ENCODE data around the gene MYL7.

DNA sequence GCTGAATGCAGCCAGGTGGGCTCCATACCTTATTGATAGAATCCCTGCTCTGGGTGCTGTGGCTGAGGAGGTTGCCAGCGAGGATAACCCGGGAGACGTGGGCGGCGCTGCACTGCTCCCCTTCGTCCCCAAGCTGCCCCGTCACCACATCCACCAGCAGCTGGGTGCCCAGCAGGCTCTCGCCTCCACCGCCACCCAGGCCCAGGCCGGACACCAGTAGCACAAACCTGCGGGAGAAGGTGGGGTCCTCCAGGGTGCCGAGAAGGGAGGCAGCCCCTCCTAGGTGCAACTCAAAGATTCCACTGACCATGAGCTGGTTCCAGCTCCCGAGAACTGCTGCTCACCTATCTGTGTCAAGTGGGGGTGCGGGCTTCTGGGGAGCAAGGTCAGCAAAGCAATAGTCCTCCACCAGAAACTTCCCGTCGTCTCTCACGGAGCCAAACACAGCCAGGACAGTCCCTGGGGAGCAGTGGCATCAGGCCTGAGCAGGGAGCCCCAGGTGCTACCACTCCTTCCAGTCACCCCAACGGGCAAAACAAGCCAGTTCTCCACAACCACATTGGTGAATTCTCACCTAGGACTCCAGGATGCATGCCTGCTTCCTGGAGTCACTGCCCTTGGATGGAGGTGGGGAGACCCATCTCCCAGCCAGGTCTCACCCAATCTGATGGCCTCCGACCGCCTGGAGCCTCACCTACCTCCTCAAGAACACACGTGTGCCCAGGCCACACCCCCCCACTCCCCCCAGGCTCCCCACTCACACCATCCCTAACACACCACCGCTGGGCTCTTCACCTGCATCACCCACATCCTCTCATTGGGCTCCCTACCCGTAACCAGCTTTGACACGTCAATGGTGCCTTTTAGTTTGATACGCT is 24.1 kb downstream of the MYL7 start:
- TF ChIP-seq EZH2phosphoT487 (IDR thresholded peaks at IDR 0.05; ENCODE audit: borderline replicate concordance, low read depth, low read length) (no peak), CTCF (conservative IDR thresholded peaks at IDR 0.05; ENCODE audit: low read length) (no peak)
